Mesodermal cell (in vitro differentiated cells): ENCODE measurements around the gene ZFP64.
"Not testable (repeated sequence)": the region's sequence is repeated elsewhere in the genome, so short reads cannot be mapped to it uniquely, and the experiment has no call there.

Experiments
- H3K27ac ChIP-seq: 2 replicates; pipeline ENCODE4 v1.7.0; 2013; ENCODE audit warnings: mild to moderate bottlenecking, low read depth, low read length, moderate library complexity; ENCODE audit not compliant: severe bottlenecking
- H3K36me3 ChIP-seq: 2 replicates; pipeline ENCODE4 v1.7.1; 2013; ENCODE audit warnings: mild to moderate bottlenecking, low read length, moderate library complexity; ENCODE audit not compliant: control insufficient read depth, insufficient read depth
- H3K4me1 ChIP-seq: one replicate; pipeline ENCODE4 v1.7.1; 2013; ENCODE audit warnings: mild to moderate bottlenecking, low read length; ENCODE audit not compliant: insufficient read depth, control insufficient read depth, poor library complexity, severe bottlenecking
- H3K4me3 ChIP-seq: 2 replicates; pipeline ENCODE4 v1.7.0; 2013; ENCODE audit warnings: low read length, control low read depth, mild to moderate bottlenecking; ENCODE audit not compliant: insufficient read depth, poor library complexity, severe bottlenecking; ENCODE audit errors: extremely low read depth
- H3K9me3 ChIP-seq: 2 replicates; pipeline ENCODE4 v1.7.1; 2013; ENCODE audit warnings: mild to moderate bottlenecking, low read length, moderate library complexity; ENCODE audit not compliant: control insufficient read depth
- WGBS, 2 experiments: methylation state at CpG; one replicate each; pipeline ENCODE4 v1.1.5; 2013; ENCODE audit warnings: missing lambda C conversion rate in 2 of 2; ENCODE audit not compliant: insufficient coverage in 2 of 2; 5-methylcytosine and 5-hydroxymethylcytosine counted together

Gene ZFP64

GRCh38 chr20:52133714-52134113 lies 57.9 kb downstream of the ZFP64 start:
- H3K36me3 ChIP-seq, H3K4me3 ChIP-seq, H3K4me1 ChIP-seq, H3K9me3 ChIP-seq, H3K27ac ChIP-seq: not testable (repeated sequence)
- WGBS, 2 experiments, result 86 to 90% methylated on average over 1 to 2 of the region's 2 CpGs

- Histone ChIP-seq H3K4me3 (no peak overlapping the region), H3K9me3 (no peaks in the 10 kb centered on the region), H3K36me3 (no peaks in the 10 kb centered on the region), H3K4me1 (peaks cover 2% of the 10 kb centered on the region), H3K27ac (no peak overlapping the region)
- WGBS, 2 experiments, result 20 to 56% methylated on average over 1 to 2 of the region's 3 CpGs
Observed at GRCh38 chr20:52132337-52132736, 59.2 kb downstream of the ZFP64 start.

GRCh38 chr20:52131048-52131643 lies 60.4 kb downstream of the ZFP64 start:
- no peak overlapping the region for H3K4me3 ChIP-seq
- no peak overlapping the region for H3K27ac ChIP-seq
- H3K36me3 ChIP-seq, result no peaks in the 10 kb centered on the region
- WGBS, 2 experiments, result 90% methylated on average over 1 of the region's 1 CpG; no CpG with 5 or more reads in 1 of the 2 experiments
- no peaks in the 10 kb centered on the region for H3K9me3 ChIP-seq
- H3K4me1 ChIP-seq, result peaks cover 2% of the 10 kb centered on the region

- Histone ChIP-seq H3K4me1 (peaks cover 2% of the 10 kb centered on the region), H3K9me3 (no peaks in the 10 kb centered on the region), H3K27ac (no peak overlapping the region), H3K4me3 (no peak overlapping the region), H3K36me3 (no peaks in the 10 kb centered on the region)
- WGBS, 2 experiments, result 86 to 87% methylated on average over 3 to 4 of the region's 5 CpGs
Observed at GRCh38 chr20:52130406-52130805, 61.2 kb downstream of the ZFP64 start.

GRCh38 chr20:52129611-52130010 lies 62.0 kb downstream of the ZFP64 start:
- no peaks in the 10 kb centered on the region for H3K36me3 ChIP-seq
- H3K27ac ChIP-seq, result no peak overlapping the region
- no peak overlapping the region for H3K4me3 ChIP-seq
- WGBS, 2 experiments, result 95 to 100% methylated on average over 3 of the region's 5 CpGs
- H3K9me3 ChIP-seq, result no peaks in the 10 kb centered on the region
- peaks cover 2% of the 10 kb centered on the region for H3K4me1 ChIP-seq

GRCh38 chr20:52127309-52127708 lies 64.3 kb downstream of the ZFP64 start:
- Histone ChIP-seq H3K9me3 (no peaks in the 10 kb centered on the region), H3K36me3 (no peaks in the 10 kb centered on the region), H3K4me3 (no peak overlapping the region), H3K4me1 (peaks cover 2% of the 10 kb centered on the region), H3K27ac (no peak overlapping the region)
- 76 to 77% methylated on average over 4 of the region's 4 CpGs for WGBS, 2 experiments

GRCh38 chr20:52124821-52125220 lies 66.8 kb downstream of the ZFP64 start:
- Histone ChIP-seq H3K4me3 (no peak overlapping the region), H3K36me3 (no peaks in the 10 kb centered on the region), H3K4me1 (no peaks in the 10 kb centered on the region), H3K9me3 (no peaks in the 10 kb centered on the region), H3K27ac (no peak overlapping the region)
- 82 to 97% methylated on average over 3 of the region's 3 CpGs for WGBS, 2 experiments

GRCh38 chr20:52118696-52119095 lies 72.9 kb downstream of the ZFP64 start:
- WGBS, 2 experiments, result 69 to 86% methylated on average over 2 of the region's 5 CpGs
- Histone ChIP-seq H3K4me3 (no peak overlapping the region), H3K27ac (no peak overlapping the region), H3K4me1 (no peaks in the 10 kb centered on the region), H3K36me3 (no peaks in the 10 kb centered on the region), H3K9me3 (no peaks in the 10 kb centered on the region)

GRCh38 chr20:52118016-52118623 lies 73.5 kb downstream of the ZFP64 start:
- no peak overlapping the region for H3K4me3 ChIP-seq
- H3K9me3 ChIP-seq, result no peaks in the 10 kb centered on the region
- WGBS, 2 experiments, result no CpG with 5 or more reads among the region's 2 CpGs

GRCh38 chr20:52110456-52110855 lies 81.1 kb downstream of the ZFP64 start:
- Histone ChIP-seq H3K4me3 (no peak overlapping the region), H3K4me1 (peaks cover 5% of the 10 kb centered on the region), H3K36me3 (no peaks in the 10 kb centered on the region), H3K9me3 (no peaks in the 10 kb centered on the region), H3K27ac (no peak overlapping the region)
- WGBS, 2 experiments, result 96 to 100% methylated on average over 4 of the region's 6 CpGs

More at GRCh38 chr20:52118016-52118623, 73.5 kb downstream of the ZFP64 start:
- Histone ChIP-seq H3K36me3 (no peaks in the 10 kb centered on the region), H3K27ac (no peak overlapping the region), H3K4me1 (no peaks in the 10 kb centered on the region)
